A549 (cell line): Measurements from ENCODE around the gene PBX3.

Experiments
- CHD2 ChIP-seq: fragments of 150-350 bp; IDR thresholded peaks from 2 replicates; pipeline ENCODE4 v1.6.1; 2014; ENCODE audit warnings: low read length; ENCODE audit not compliant: partially characterized antibody
- CTCF ChIP-seq: fragments of >200 bp; sonication (Bioruptor Twin); formaldehyde crosslinking; IDR thresholded peaks from 3 replicates; pipeline ENCODE4 v1.5.1; 2016
- EHMT2 ChIP-seq: fragments of 200-600 bp; sonication (generic); IDR thresholded peaks from 2 replicates; pipeline ENCODE4 v1.6.1; 2016; ENCODE audit warnings: antibody characterized with exemption, low read depth, mild to moderate bottlenecking, moderate library complexity
- ELK1 ChIP-seq: fragments of 150-350 bp; IDR thresholded peaks from 2 replicates; pipeline ENCODE4 v1.6.1; 2014; ENCODE audit warnings: low read depth, mild to moderate bottlenecking, low read length
- HOXA7 ChIP-seq: fragments of 250-450 bp; sonication (Bioruptor Pico); IDR thresholded peaks from 2 replicates; pipeline ENCODE4 v1.5.0; 2020; ENCODE audit warnings: mild to moderate bottlenecking, moderate library complexity

- TF ChIP-seq HOXA7 (no peak), ELK1 (no peak), CTCF (no peak), CHD2 (no peak), EHMT2 (no peak)
Measured at GRCh38 chr9:125747765-125748445, 732 bp downstream of the PBX3 start.
